ENCODE results near the gene PKHD1. TPM values are rescaled to one million over a fixed set of nuclear protein-coding genes. Genes with fewer than 3 reads are reported as not detected.

PKHD1 gene
- total and polyA plus RNA-seq, 2 of the 13 experiments (the other 11 are each of a cell fraction or from before 2014, with no cell fraction given), result 0.01 to 0.13 TPM

GRCh38 chr6:51995214-51995755, 92.1 kb downstream of the PKHD1 start:
- DNase-seq (ENCODE audit: low spot score) (no peak), FAIRE-seq (no peak), ATAC-seq (no peak)
- POLR2A ChIA-PET, result no interaction called here
- Histone ChIP-seq H3K4me2 (ENCODE audit: low read depth, low read length) (no peak overlapping the region), H3K79me2 (ENCODE audit: insufficient read depth, low read length) (no peaks in the 10 kb centered on the region), H3K27me3 (ENCODE audit: control insufficient read depth in 1 of 2, insufficient read depth in 2 of 2, low read length in 2 of 2) (no peaks in the 10 kb centered on the region), H2AFZ (ENCODE audit: low read length) (no peak overlapping the region), H3K4me3 (replicated peaks in 1 of 3; ENCODE audit: insufficient read depth in 1 of 3, low read depth in 2 of 3, low read length in 3 of 3) (no peak overlapping the region), H3K4me1 (ENCODE audit: insufficient read depth, low read length) (no peaks in the 10 kb centered on the region), H4K20me1 (ENCODE audit: insufficient read depth, low read length) (no peaks in the 10 kb centered on the region), H3K36me3 (replicated peaks in 1 of 2; ENCODE audit: control insufficient read depth in 1 of 2, insufficient read depth in 2 of 2, low read length in 2 of 2) (no peaks in the 10 kb centered on the region), H3K9me3 (ENCODE audit: low read length) (no peaks in the 10 kb centered on the region), H3K9ac (ENCODE audit: insufficient read depth, low read depth, low read length) (no peak overlapping the region), H3K27ac (ENCODE audit: extremely low read length, insufficient read depth, low read length) (no peak overlapping the region)
- no TSS peak for BruUV-seq (replicated peaks)
- intact Hi-C loops (cut with micrococcal nuclease; ENCODE audit: unreplicated experiment) (no loop called here), in situ Hi-C loops (cut with HindIII; ENCODE audit: extremely low pct_ligation_motif_present, low pct_unique_long_range_greater_than_20kb) (no loop called here)
- 2% methylated on average over 1 of the region's 1 CpG for WGBS (ENCODE audit: low lambda C conversion rate)
- TF ChIP-seq ZNF574 (CRISPR knock-in tag; IDR thresholded peaks at IDR 0.05) (no peak), ZNF556 (CRISPR knock-in tag; IDR thresholded peaks at IDR 0.05; ENCODE audit: borderline replicate concordance) (no peak), SCMH1 (CRISPR knock-in tag; IDR thresholded peaks at IDR 0.05; ENCODE audit: borderline replicate concordance) (no peak), IRF9 (CRISPR knock-in tag; IDR thresholded peaks at IDR 0.05; ENCODE audit: borderline replicate concordance) (no peak), KLF15 (CRISPR knock-in tag; IDR thresholded peaks at IDR 0.05; ENCODE audit: borderline replicate concordance) (no peak), NFYB (CRISPR knock-in tag; IDR thresholded peaks at IDR 0.05) (no peak), ZXDC (CRISPR knock-in tag; IDR thresholded peaks at IDR 0.05) (no peak), BHLHE40 (IDR thresholded peaks at IDR 0.05; ENCODE audit: low read length) (no peak), ZNF713 (CRISPR knock-in tag; IDR thresholded peaks at IDR 0.05) (no peak), AGO1 (IDR thresholded peaks at IDR 0.05; ENCODE audit: low read depth, low read length, poor library complexity, severe bottlenecking) (no peak), ZNF446 (CRISPR knock-in tag; IDR thresholded peaks at IDR 0.05) (no peak), TBP (CRISPR knock-in tag; IDR thresholded peaks at IDR 0.05) (no peak), GABPB1 (CRISPR knock-in tag; IDR thresholded peaks at IDR 0.05) (no peak), ZNF260 (CRISPR knock-in tag; IDR thresholded peaks at IDR 0.05; ENCODE audit: borderline replicate concordance, low read depth) (no peak), TERF1 (CRISPR knock-in tag; IDR thresholded peaks at IDR 0.05) (no peak), RFX3 (CRISPR knock-in tag; IDR thresholded peaks at IDR 0.05) (no peak)
- CTCF ChIA-PET (ENCODE audit: low intra/inter-chr PET ratio, low total read pairs), result no interaction called here

Measured in HepG2 (cell line).